Activated naive CD4-positive, alpha-beta T cell treated with anti-CD3 and anti-CD28 coated beads for 36 hours (primary cell): ENCODE data around the gene AVP. TPM values are rescaled to one million over a fixed set of nuclear protein-coding genes. Genes with fewer than 3 reads are reported as not detected.
A peak's percentile ranks its signal among the peaks of the same experiment; 100 is the strongest.
"Not testable (repeated sequence)": the region's sequence is repeated elsewhere in the genome, so short reads cannot be mapped to it uniquely, and the experiment has no call there.

Experiments
- CTCF ChIA-PET: fragments of 350-600 bp; sonication (Branson Sonifier 250); formaldehyde crosslinking; loops from one replicate; lab custom pipeline; 2021; ENCODE audit warnings: antibody characterized with exemption; lab: Charles Lee
- DNase-seq: peaks from one replicate; pipeline ENCODE4 v3.0.0-alpha.2; 2020
- H3K27ac Mint-ChIP-seq: one replicate; pipeline ENCODE4 v1.8.0; 2021; ENCODE audit warnings: mild to moderate bottlenecking, mixed read lengths
- H3K27me3 Mint-ChIP-seq: one replicate; pipeline ENCODE4 v1.8.0; 2021; ENCODE audit warnings: low read depth, mixed read lengths
- H3K36me3 Mint-ChIP-seq: one replicate; pipeline ENCODE4 v1.8.0; 2021; ENCODE audit warnings: low read depth, mixed read lengths
- H3K4me1 Mint-ChIP-seq: one replicate; pipeline ENCODE4 v1.8.0; 2021; ENCODE audit warnings: low read depth, mixed read lengths
- H3K4me3 Mint-ChIP-seq: one replicate; pipeline ENCODE4 v1.8.0; 2021; ENCODE audit warnings: mild to moderate bottlenecking, moderate library complexity, mixed read lengths
- H3K9me3 Mint-ChIP-seq: one replicate; pipeline ENCODE4 v1.8.0; 2021; ENCODE audit warnings: mixed read lengths
- intact Hi-C: fragments of 100-400 bp; cut with micrococcal nuclease; formaldehyde crosslinking; loops from one replicate; pipeline ENCODE4 v1.15.1; 2023
- total RNA-seq, 2 experiments: library from RNA; stranded (reverse); gene quantifications; one replicate each; pipeline ENCODE4 v1.2.3, GENCODE V29; 2021

The AVP gene
- total RNA-seq, 2 experiments from 2014 or later, result not detected

GRCh38 chr20:3121955-3122610 lies 37.6 kb upstream of the AVP start:
- Mint-ChIP-seq H3K27ac (peak overlapping the region; percentile 92), H3K4me1 (peaks cover 45% of the 10 kb centered on the region), H3K27me3 (no peaks in the 10 kb centered on the region), H3K36me3 (peaks cover 36% of the 10 kb centered on the region), H3K4me3 (no peak overlapping the region), H3K9me3 (peaks cover 13% of the 10 kb centered on the region)
- DNase-seq, result no peak
- CTCF ChIA-PET, result interaction anchor here (1.0 to 1.3 kb wide), 2 partner anchors 31 to 195 kb away, joined by 3 to 4 read pairs; no protein-coding TSS in a partner anchor
- intact Hi-C loops, result no loop called here

GRCh38 chr20:3121271-3121911 lies 36.9 kb upstream of the AVP start:
- DNase-seq, result no peak
- intact Hi-C loops, result no loop called here
- H3K9me3 Mint-ChIP-seq, result peaks cover 13% of the 10 kb centered on the region
- no peak overlapping the region for H3K4me3 Mint-ChIP-seq
- peaks cover 45% of the 10 kb centered on the region for H3K4me1 Mint-ChIP-seq
- peaks cover 36% of the 10 kb centered on the region for H3K36me3 Mint-ChIP-seq
- peak overlapping the region; percentile 78 for H3K27ac Mint-ChIP-seq
- no peaks in the 10 kb centered on the region for H3K27me3 Mint-ChIP-seq
- CTCF ChIA-PET, result interaction anchor here (1.0 to 1.3 kb wide), 2 partner anchors 32 to 195 kb away, joined by 3 to 4 read pairs; no protein-coding TSS in a partner anchor

- intact Hi-C loops, result loop anchor here (5.0 kb wide), 1 partner anchor 53 kb away; the partner anchor contains the start of gene LZTS3
- no peak overlapping the region for H3K4me3 Mint-ChIP-seq
- peaks cover 9% of the 10 kb centered on the region for H3K9me3 Mint-ChIP-seq
- peaks cover 30% of the 10 kb centered on the region for H3K36me3 Mint-ChIP-seq
- no peak for DNase-seq
- CTCF ChIA-PET, result interaction anchor here (0.6 to 2.1 kb wide), 7 partner anchors 11 to 55 kb away, joined by 3 to 8 read pairs (median 3); partner anchors contain the start of gene LZTS3
- no peak overlapping the region for H3K27ac Mint-ChIP-seq
- peaks cover 48% of the 10 kb centered on the region for H3K4me1 Mint-ChIP-seq
- H3K27me3 Mint-ChIP-seq, result no peaks in the 10 kb centered on the region
These were observed 34.5 kb upstream of the AVP start for GRCh38 chr20:3119044-3119443.

- intact Hi-C loops, result loop anchor here (1.0 to 5.0 kb wide), 5 partner anchors 39 to 198 kb away; partner anchors contain the start of genes DDRGK1 and LZTS3
- H3K9me3 Mint-ChIP-seq, H3K27ac Mint-ChIP-seq, H3K27me3 Mint-ChIP-seq: not testable (repeated sequence)
- Mint-ChIP-seq H3K36me3 (peaks cover 27% of the 10 kb centered on the region), H3K4me3 (peak overlapping the region; percentile 12), H3K4me1 (peaks cover 37% of the 10 kb centered on the region)
- CTCF ChIA-PET, result interaction anchor here (0.7 to 4.5 kb wide), 11 partner anchors 12 to 433 kb away, joined by 3 to 28 read pairs (median 4); no protein-coding TSS in a partner anchor
- peak; percentile 81 for DNase-seq
These were observed 33.4 kb upstream of the AVP start for GRCh38 chr20:3117839-3118379.

- intact Hi-C loops, result loop anchor here (5.0 kb wide), 1 partner anchor 56 kb away; the partner anchor contains the start of gene LZTS3
- no peak for DNase-seq
- Mint-ChIP-seq H3K9me3 (no peaks in the 10 kb centered on the region), H3K27ac (no peak overlapping the region), H3K36me3 (peaks cover 11% of the 10 kb centered on the region), H3K27me3 (no peaks in the 10 kb centered on the region), H3K4me3 (no peak overlapping the region), H3K4me1 (peaks cover 21% of the 10 kb centered on the region)
- CTCF ChIA-PET, result interaction anchor here (0.7 to 4.5 kb wide), 8 partner anchors 12 to 63 kb away, joined by 3 to 28 read pairs (median 5); no protein-coding TSS in a partner anchor
These were observed 31.8 kb upstream of the AVP start for GRCh38 chr20:3116341-3116740.

- intact Hi-C loops, result loop anchor here (1.0 to 5.0 kb wide), 3 partner anchors 46 to 61 kb away; partner anchors contain the start of gene LZTS3
- Mint-ChIP-seq H3K4me1 (peaks cover 13% of the 10 kb centered on the region), H3K9me3 (no peaks in the 10 kb centered on the region), H3K27me3 (no peaks in the 10 kb centered on the region), H3K36me3 (peaks cover 4% of the 10 kb centered on the region), H3K27ac (no peak overlapping the region), H3K4me3 (no peak overlapping the region)
- no peak for DNase-seq
- CTCF ChIA-PET, result interaction anchor here (0.7 to 4.5 kb wide), 13 partner anchors 8 to 76 kb away, joined by 3 to 28 read pairs (median 4); no protein-coding TSS in a partner anchor
These were observed 30.9 kb upstream of the AVP start for GRCh38 chr20:3115190-3116107.

- peaks cover 5% of the 10 kb centered on the region for H3K4me1 Mint-ChIP-seq
- intact Hi-C loops, result no loop called here
- peaks cover 4% of the 10 kb centered on the region for H3K36me3 Mint-ChIP-seq
- H3K27me3 Mint-ChIP-seq, result no peaks in the 10 kb centered on the region
- H3K27ac Mint-ChIP-seq, result no peak overlapping the region
- H3K9me3 Mint-ChIP-seq, result no peaks in the 10 kb centered on the region
- CTCF ChIA-PET, result interaction anchor here (2.8 kb wide), 1 partner anchor 59 kb away, joined by 17 read pairs; no protein-coding TSS in a partner anchor
- no peak for DNase-seq
- no peak overlapping the region for H3K4me3 Mint-ChIP-seq
These were observed 27.5 kb upstream of the AVP start for GRCh38 chr20:3111995-3112394.

GRCh38 chr20:3111507-3111906 lies 27.0 kb upstream of the AVP start:
- Mint-ChIP-seq H3K4me3 (no peak overlapping the region), H3K9me3 (no peaks in the 10 kb centered on the region), H3K27ac (no peak overlapping the region), H3K4me1 (peaks cover 5% of the 10 kb centered on the region), H3K36me3 (peaks cover 4% of the 10 kb centered on the region), H3K27me3 (no peaks in the 10 kb centered on the region)
- CTCF ChIA-PET, result no interaction called here
- intact Hi-C loops, result no loop called here
- DNase-seq, result no peak

GRCh38 chr20:3109350-3110302 lies 25.1 kb upstream of the AVP start:
- H3K27me3 Mint-ChIP-seq, result no peaks in the 10 kb centered on the region
- H3K4me3 Mint-ChIP-seq, result no peak overlapping the region
- H3K9me3 Mint-ChIP-seq, result no peaks in the 10 kb centered on the region
- CTCF ChIA-PET, result interaction anchor here (0.5 kb wide), 1 partner anchor 32 kb away, joined by 3 read pairs; no protein-coding TSS in a partner anchor
- H3K4me1 Mint-ChIP-seq, result no peaks in the 10 kb centered on the region
- H3K27ac Mint-ChIP-seq, result no peak overlapping the region
- intact Hi-C loops, result no loop called here
- DNase-seq, result no peak
- peaks cover 3% of the 10 kb centered on the region for H3K36me3 Mint-ChIP-seq

- intact Hi-C loops, result no loop called here
These were observed 23.0 kb upstream of the AVP start for GRCh38 chr20:3107464-3108025.

More at GRCh38 chr20:3107464-3108025, 23.0 kb upstream of the AVP start:
- peaks cover 7% of the 10 kb centered on the region for H3K4me1 Mint-ChIP-seq
- no peak for DNase-seq
- no peaks in the 10 kb centered on the region for H3K27me3 Mint-ChIP-seq
- CTCF ChIA-PET, result interaction anchor here (0.8 kb wide), 1 partner anchor 12 kb away, joined by 5 read pairs; no protein-coding TSS in a partner anchor
- H3K4me3 Mint-ChIP-seq, result no peak overlapping the region
- no peaks in the 10 kb centered on the region for H3K36me3 Mint-ChIP-seq
- H3K9me3 Mint-ChIP-seq, result no peaks in the 10 kb centered on the region
- H3K27ac Mint-ChIP-seq, result no peak overlapping the region
